Suprapubic skin (tissue), 4 donors: ENCODE data around the gene NABP2. TPM values are rescaled to one million over a fixed set of nuclear protein-coding genes. Genes with fewer than 3 reads are reported as not detected.
"Not testable (repeated sequence)": the region's sequence is repeated elsewhere in the genome, so short reads cannot be mapped to it uniquely, and the experiment has no call there.

ENCODE experiments used
- DNase-seq, 2 donors: peaks; one replicate each; pipeline ENCODE4 v3.0.0-alpha.2; 2019; ENCODE audit warnings: low spot score in 2 of 2
- H3K27ac ChIP-seq: fragments of 200-600 bp; sonication (generic); one replicate; pipeline ENCODE4 v1.5.1; 2019
- H3K27me3 ChIP-seq: fragments of 200-600 bp; sonication (generic); one replicate; pipeline ENCODE4 v1.5.1; 2019
- H3K36me3 ChIP-seq: fragments of 200-600 bp; sonication (generic); one replicate; pipeline ENCODE4 v1.5.1; 2019
- H3K4me1 ChIP-seq: fragments of 200-600 bp; sonication (generic); one replicate; pipeline ENCODE4 v1.5.1; 2019
- H3K4me3 ChIP-seq: fragments of 200-600 bp; sonication (generic); one replicate; pipeline ENCODE4 v1.5.1; 2019; ENCODE audit warnings: mild to moderate bottlenecking
- H3K9me3 ChIP-seq: fragments of 200-600 bp; sonication (generic); one replicate; pipeline ENCODE4 v1.5.1; 2019
- EP300 ChIP-seq: sonication (generic); formaldehyde crosslinking; IDR thresholded peaks from one replicate; pipeline ENCODE4 v1.6.1; 2017; ENCODE audit warnings: antibody characterized with exemption
- POLR2A ChIP-seq, 2 donors: fragments of 450-650 bp; IDR thresholded peaks; one replicate each; pipeline ENCODE4 v1.6.1; 2017; ENCODE audit warnings: antibody characterized with exemption in 2 of 2, mild to moderate bottlenecking in 2 of 2, moderate library complexity in 2 of 2
- POLR2AphosphoS5 ChIP-seq, 3 donors: sonication (generic); formaldehyde crosslinking; IDR thresholded peaks; one replicate each; pipeline ENCODE4 v1.6.1; 2017; ENCODE audit warnings: antibody characterized with exemption in 3 of 3
- WGBS: methylation state at CpG from one replicate; pipeline ENCODE4 v1.1.5; 2018; 5-methylcytosine and 5-hydroxymethylcytosine counted together
- total RNA-seq, 4 donors: library from RNA; depleted of rRNA; stranded (reverse); fragments of >200 nt; gene quantifications; one replicate each; pipeline ENCODE4 v1.1.0, GENCODE V29; 2016
- TF ChIP-seq, protein P1 (sequence below), 2 donors: fragments of 200-600 bp in 1 of 2; fragments of 450-650 bp in 1 of 2; sonication (generic) in 1 of 2; IDR thresholded peaks; one replicate each; pipeline ENCODE4 v1.5.1; 2016 to 2019; ENCODE audit warnings: antibody characterized with exemption in 2 of 2, mild to moderate bottlenecking in 1 of 2, moderate library complexity in 1 of 2

The NABP2 gene
- total RNA-seq, 4 donors from 2014 or later = 13.3 to 23.7 (median 20.1) TPM

DNA sequence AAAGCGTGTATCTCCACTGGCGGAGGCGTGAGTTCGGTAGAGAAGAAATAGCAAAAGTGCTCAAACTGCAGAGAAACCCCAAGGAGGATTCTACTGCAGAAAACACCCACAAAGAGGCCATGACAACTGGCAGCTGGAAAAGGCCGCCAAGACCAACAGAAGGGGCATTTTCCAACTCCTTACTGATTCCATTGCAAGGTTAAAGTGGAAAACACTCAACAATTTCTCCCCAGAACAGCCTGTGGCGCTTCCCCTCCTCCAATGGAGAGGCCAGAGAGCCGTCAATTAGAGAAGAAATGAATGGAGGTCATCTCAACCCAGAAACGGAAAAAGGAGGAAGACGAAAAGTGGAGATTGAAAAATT is 34.7 kb downstream of the NABP2 start:
- H3K9me3 ChIP-seq = no peaks in the 10 kb centered on the region
- H3K4me1 ChIP-seq = peaks cover 31% of the 10 kb centered on the region
- DNase-seq = no peak
- TF ChIP-seq EP300 = no peak
- TF ChIP-seq POLR2AphosphoS5 (IDR thresholded peaks at IDR 0.05) = no peak
- 4% methylated on average over 9 of the region's 9 CpGs for WGBS
- peak overlapping the region; percentile 83 for H3K27ac ChIP-seq
- H3K27me3 ChIP-seq = no peaks in the 10 kb centered on the region
- H3K36me3 ChIP-seq = peaks cover 23% of the 10 kb centered on the region
- peak overlapping the region; percentile 79 for H3K4me3 ChIP-seq

DNA sequence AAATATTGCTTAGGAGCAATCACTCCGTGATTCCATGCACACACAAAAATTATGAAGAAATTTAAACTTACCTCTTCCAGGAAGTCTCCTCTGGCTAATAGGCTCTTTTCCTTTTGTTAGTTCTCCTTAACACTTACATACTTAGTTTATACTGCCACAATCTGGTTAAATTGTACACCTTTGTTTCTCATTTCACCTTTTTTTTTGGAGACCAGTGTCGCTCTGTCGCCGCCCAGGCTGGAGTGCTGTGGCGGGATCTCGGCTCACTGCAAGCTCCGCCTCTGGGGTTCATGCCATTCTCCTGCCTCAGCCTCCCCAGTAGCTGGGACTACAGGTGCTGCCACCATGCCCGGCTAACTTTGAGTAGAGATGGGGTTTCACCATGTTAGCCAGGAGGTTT is 36.2 kb downstream of the NABP2 start:
- Histone ChIP-seq H3K36me3 (peaks cover 8% of the 10 kb centered on the region), H3K9me3 (no peaks in the 10 kb centered on the region), H3K4me3 (no peak overlapping the region), H3K27ac (no peak overlapping the region), H3K4me1 (peaks cover 31% of the 10 kb centered on the region), H3K27me3 (no peaks in the 10 kb centered on the region)
- TF ChIP-seq POLR2AphosphoS5 (IDR thresholded peaks at IDR 0.05) (no peak), EP300 (no peak), POLR2A (IDR thresholded peaks at IDR 0.05) (no peak)
- TF ChIP-seq, protein P1, sequence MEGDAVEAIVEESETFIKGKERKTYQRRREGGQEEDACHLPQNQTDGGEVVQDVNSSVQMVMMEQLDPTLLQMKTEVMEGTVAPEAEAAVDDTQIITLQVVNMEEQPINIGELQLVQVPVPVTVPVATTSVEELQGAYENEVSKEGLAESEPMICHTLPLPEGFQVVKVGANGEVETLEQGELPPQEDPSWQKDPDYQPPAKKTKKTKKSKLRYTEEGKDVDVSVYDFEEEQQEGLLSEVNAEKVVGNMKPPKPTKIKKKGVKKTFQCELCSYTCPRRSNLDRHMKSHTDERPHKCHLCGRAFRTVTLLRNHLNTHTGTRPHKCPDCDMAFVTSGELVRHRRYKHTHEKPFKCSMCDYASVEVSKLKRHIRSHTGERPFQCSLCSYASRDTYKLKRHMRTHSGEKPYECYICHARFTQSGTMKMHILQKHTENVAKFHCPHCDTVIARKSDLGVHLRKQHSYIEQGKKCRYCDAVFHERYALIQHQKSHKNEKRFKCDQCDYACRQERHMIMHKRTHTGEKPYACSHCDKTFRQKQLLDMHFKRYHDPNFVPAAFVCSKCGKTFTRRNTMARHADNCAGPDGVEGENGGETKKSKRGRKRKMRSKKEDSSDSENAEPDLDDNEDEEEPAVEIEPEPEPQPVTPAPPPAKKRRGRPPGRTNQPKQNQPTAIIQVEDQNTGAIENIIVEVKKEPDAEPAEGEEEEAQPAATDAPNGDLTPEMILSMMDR (IDR thresholded peaks at IDR 0.05) = no peak
- 97% methylated on average over 8 of the region's 8 CpGs for WGBS
- no peak for DNase-seq

DNA sequence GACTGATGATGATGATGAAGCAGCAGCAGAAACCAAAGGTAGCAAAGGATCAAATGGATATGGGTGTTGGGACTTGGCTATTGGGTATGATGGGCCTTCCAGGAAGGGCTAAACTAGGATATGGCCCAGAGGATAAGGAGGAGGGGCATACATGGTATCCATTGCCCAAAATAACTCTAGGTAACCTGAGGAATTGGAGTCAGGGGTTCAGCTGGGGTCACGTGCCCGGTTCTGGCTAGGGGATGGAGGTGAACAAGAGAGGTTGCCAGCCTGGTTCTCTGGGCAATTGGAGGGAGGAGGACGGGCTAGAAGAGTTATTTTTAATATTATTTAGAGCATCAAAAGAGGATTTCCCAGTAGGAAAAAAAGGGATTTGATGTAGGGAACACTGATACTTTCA is 36.8 kb downstream of the NABP2 start:
- no peak for DNase-seq
- WGBS = 88% methylated on average over 3 of the region's 3 CpGs
- H3K9me3 ChIP-seq = no peaks in the 10 kb centered on the region
- peaks cover 33% of the 10 kb centered on the region for H3K4me1 ChIP-seq
- H3K4me3 ChIP-seq = no peak overlapping the region
- TF ChIP-seq, protein P1 (IDR thresholded peaks at IDR 0.05) = no peak
- no peak overlapping the region for H3K27ac ChIP-seq
- H3K27me3 ChIP-seq = no peaks in the 10 kb centered on the region
- H3K36me3 ChIP-seq = peaks cover 2% of the 10 kb centered on the region

DNA sequence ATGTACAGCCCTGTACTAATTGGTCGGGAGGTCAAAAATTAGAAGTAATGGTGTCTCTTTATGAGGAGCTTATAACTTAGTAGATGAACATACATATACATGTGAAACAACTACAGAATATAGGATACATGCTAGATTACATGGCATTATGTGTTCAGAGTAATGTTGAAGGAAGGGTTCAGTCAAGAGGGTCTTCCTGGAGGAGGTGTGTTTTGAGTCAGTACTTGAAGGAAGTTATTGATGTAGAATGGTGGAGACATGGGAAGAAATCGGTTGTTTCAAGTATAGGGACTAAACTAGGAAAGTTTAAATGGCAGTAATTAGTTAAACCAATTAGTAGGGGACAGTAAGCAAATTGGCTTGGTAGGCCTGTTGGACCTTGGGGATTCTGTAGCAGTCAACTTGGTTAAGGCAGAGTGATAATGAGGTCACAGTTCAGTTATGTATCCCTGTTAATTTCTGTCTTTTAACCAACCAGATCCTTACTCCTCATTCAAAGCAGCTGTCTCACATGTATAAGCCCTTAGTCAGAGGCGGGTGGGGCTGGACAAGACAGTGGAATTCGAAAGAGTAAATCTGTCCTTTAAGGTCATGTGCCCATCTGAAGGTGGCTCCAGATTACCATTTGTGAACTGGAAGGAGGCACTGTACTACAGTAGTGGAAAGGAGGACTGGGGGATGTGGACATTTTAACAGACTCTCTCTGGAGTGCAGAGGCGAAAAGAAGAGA is 37.5 kb downstream of the NABP2 start:
- Histone ChIP-seq H3K4me1 (peaks cover 31% of the 10 kb centered on the region), H3K4me3 (no peak overlapping the region), H3K36me3 (no peaks in the 10 kb centered on the region), H3K27me3 (no peaks in the 10 kb centered on the region), H3K9me3 (no peaks in the 10 kb centered on the region), H3K27ac (no peak overlapping the region)
- no peak for TF ChIP-seq POLR2AphosphoS5 (IDR thresholded peaks at IDR 0.05)
- TF ChIP-seq, protein P1 (IDR thresholded peaks at IDR 0.05) = no peak
- TF ChIP-seq POLR2A (IDR thresholded peaks at IDR 0.05) = no peak
- no peak for TF ChIP-seq EP300
- WGBS = 73% methylated on average over 5 of the region's 5 CpGs
- DNase-seq = no peak

DNA sequence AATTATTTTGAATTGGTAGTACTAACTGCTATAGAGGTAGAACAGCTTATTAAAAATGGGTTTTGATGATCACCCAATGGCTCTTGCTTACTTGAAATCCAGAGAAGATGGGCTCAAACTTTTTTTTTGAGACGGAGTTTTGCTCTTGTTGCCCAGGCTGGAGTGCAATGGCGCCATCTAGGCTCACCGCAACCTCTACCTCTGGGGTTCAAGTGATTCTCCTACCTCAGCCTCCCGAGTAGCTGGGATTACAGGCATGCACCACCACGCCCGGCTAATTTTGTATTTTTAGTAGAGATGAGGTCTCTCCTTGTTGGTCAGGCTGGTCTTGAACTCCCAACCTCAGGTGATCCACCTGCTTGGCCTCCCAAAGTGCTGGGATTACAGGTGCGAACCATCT is 38.8 kb downstream of the NABP2 start:
- H3K4me1 ChIP-seq = peaks cover 29% of the 10 kb centered on the region
- not testable (repeated sequence) for H3K27ac ChIP-seq, H3K27me3 ChIP-seq, H3K4me3 ChIP-seq, H3K36me3 ChIP-seq, DNase-seq, H3K9me3 ChIP-seq
- WGBS = 89% methylated on average over 7 of the region's 7 CpGs

DNA sequence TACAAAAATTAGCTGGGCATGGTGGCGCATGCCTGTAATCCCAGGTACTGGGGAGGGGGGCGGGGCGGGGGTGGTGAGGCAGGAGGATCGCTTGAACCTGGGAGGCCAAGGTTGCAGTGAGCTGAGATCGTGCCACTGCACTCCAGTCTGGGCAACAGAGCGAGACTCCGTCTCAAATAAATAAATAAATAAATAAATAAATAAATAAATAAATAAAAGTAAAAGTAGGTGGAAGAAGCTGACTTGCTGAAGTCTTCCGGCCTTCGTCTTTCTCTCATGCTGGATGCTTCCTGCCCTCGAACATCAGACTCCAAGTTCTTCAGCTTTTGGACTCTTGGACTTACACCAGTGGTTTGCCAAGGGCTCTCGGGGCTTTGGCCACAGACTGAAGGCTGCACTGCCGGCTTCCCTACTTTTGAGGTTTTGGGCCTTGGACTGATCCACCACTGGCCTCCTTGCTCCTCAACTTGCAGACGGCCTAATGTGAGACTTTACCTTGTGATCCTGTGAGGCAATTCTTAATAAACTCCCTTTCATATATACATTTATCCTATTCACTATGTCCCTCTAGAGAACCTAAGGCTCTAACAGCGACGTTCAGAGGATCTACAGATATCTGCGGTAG is 42.0 kb downstream of the NABP2 start:
- H3K4me3 ChIP-seq = peak overlapping the region; percentile 63
- H3K27ac ChIP-seq = peak overlapping the region; percentile 88
- 49% methylated on average over 16 of the region's 16 CpGs for whole genome bisulfite sequencing
- H3K4me1 ChIP-seq = peaks cover 19% of the 10 kb centered on the region
- not testable (repeated sequence) for DNase-seq, H3K9me3 ChIP-seq, H3K27me3 ChIP-seq
- peaks cover 10% of the 10 kb centered on the region for H3K36me3 ChIP-seq
